T47D (cell line): Measurements from ENCODE around the gene ANKRD1.

ENCODE experiments used
- DNase-seq, 2 experiments: peaks; one replicate each; pipeline versions ENCODE4 v3.0.0 to v3.0.0-alpha.2; 2011 to 2012; ENCODE audit warnings: low read depth in 1 of 2, low spot score in 1 of 2
- JUND ChIP-seq: IDR thresholded peaks from 2 replicates; pipeline ENCODE4 v1.6.1; 2012; ENCODE audit warnings: low read depth
- in situ Hi-C: cut with HindIII; loops from 2 replicates; pipeline ENCODE4 v1.10.0; 2016; ENCODE audit warnings: low sequenced_read_pairs, low pct_unique_long_range_greater_than_20kb

Gene ANKRD1

GRCh38 chr10:90929179-90929578 is 8.3 kb upstream of the ANKRD1 start:
- no peak for TF ChIP-seq JUND
- in situ Hi-C loops = no loop called here
- DNase-seq = no peak

GRCh38 chr10:90927293-90927692 is 6.4 kb upstream of the ANKRD1 start:
- in situ Hi-C loops = no loop called here
- no peak for TF ChIP-seq JUND
- no peak for DNase-seq

- TF ChIP-seq JUND = no peak
- no peak for DNase-seq
- in situ Hi-C loops = no loop called here
Observed at GRCh38 chr10:90925079-90926029, 4.5 kb upstream of the ANKRD1 start.

GRCh38 chr10:90924552-90924951 is 3.7 kb upstream of the ANKRD1 start:
- in situ Hi-C loops = no loop called here
- DNase-seq = no peak
- no peak for TF ChIP-seq JUND

GRCh38 chr10:90923111-90923731 is 2.3 kb upstream of the ANKRD1 start:
- in situ Hi-C loops = no loop called here
- no peak for DNase-seq
- TF ChIP-seq JUND = no peak

- in situ Hi-C loops = no loop called here
- no peak for DNase-seq
- TF ChIP-seq JUND = no peak
Observed at GRCh38 chr10:90921906-90922305, 1.0 kb upstream of the ANKRD1 start.

GRCh38 chr10:90919683-90920574 is 958 bp downstream of the ANKRD1 start:
- DNase-seq = no peak
- in situ Hi-C loops = no loop called here

GRCh38 chr10:90917968-90918318 is 2.9 kb downstream of the ANKRD1 start:
- no peak for DNase-seq
- in situ Hi-C loops = no loop called here
- TF ChIP-seq JUND = no peak

More at GRCh38 chr10:90919683-90920574, 958 bp downstream of the ANKRD1 start:
- TF ChIP-seq JUND = no peak

GRCh38 chr10:90917238-90917967 is 3.5 kb downstream of the ANKRD1 start:
- no peak for DNase-seq
- in situ Hi-C loops = no loop called here
- no peak for TF ChIP-seq JUND

- in situ Hi-C loops = no loop called here
- TF ChIP-seq JUND = no peak
- no peak for DNase-seq
Observed at GRCh38 chr10:90916392-90917237, 4.3 kb downstream of the ANKRD1 start.

GRCh38 chr10:90915766-90916075 is 5.2 kb downstream of the ANKRD1 start:
- no peak for TF ChIP-seq JUND
- in situ Hi-C loops = no loop called here
- DNase-seq = no peak
